OCI-LY1 (cell line): Measurements from ENCODE around the gene HOTAIR.

ENCODE experiments used
- H2AFZ ChIP-seq: fragments of 200-600 bp; sonication (generic), shearing (Covaris generic); 2 replicates; pipeline ENCODE4 v1.6.0; 2014; ENCODE audit warnings: antibody characterized with exemption, mild to moderate bottlenecking, low read length
- H3F3A ChIP-seq: fragments of 200-600 bp; sonication (generic), shearing (Covaris generic); 2 replicates; pipeline ENCODE4 v1.6.0; 2014; ENCODE audit warnings: mild to moderate bottlenecking, antibody characterized with exemption, low read length, moderate library complexity; ENCODE audit not compliant: insufficient read depth
- H3K27ac ChIP-seq: fragments of 200-600 bp; sonication (generic); 2 replicates; pipeline ENCODE4 v1.5.1; 2014; ENCODE audit warnings: low read length, mixed run types, mild to moderate bottlenecking, low read depth; ENCODE audit not compliant: poor library complexity, severe bottlenecking
- H3K27me3 ChIP-seq: fragments of 200-600 bp; sonication (generic); 2 replicates; pipeline ENCODE4 v1.6.0; 2014; ENCODE audit warnings: antibody characterized with exemption, mild to moderate bottlenecking, low read length, moderate library complexity; ENCODE audit not compliant: insufficient read depth
- H3K36me3 ChIP-seq: fragments of 200-600 bp; sonication (generic); 2 replicates; pipeline ENCODE4 v1.6.1; 2014; ENCODE audit warnings: mild to moderate bottlenecking, antibody characterized with exemption, low read length, moderate library complexity, mixed read lengths; ENCODE audit not compliant: insufficient read depth
- H3K4me1 ChIP-seq: fragments of 200-600 bp; sonication (generic); 2 replicates; pipeline ENCODE4 v1.5.1; 2014; ENCODE audit warnings: mild to moderate bottlenecking, low read length, moderate library complexity; ENCODE audit not compliant: insufficient read depth, severe bottlenecking
- H3K4me2 ChIP-seq: fragments of 200-600 bp; sonication (generic), shearing (Covaris generic); 2 replicates; pipeline ENCODE4 v1.6.1; 2014; ENCODE audit warnings: low read length
- H3K4me3 ChIP-seq: fragments of 200-600 bp; sonication (generic); 2 replicates; pipeline ENCODE4 v1.5.1; 2014; ENCODE audit warnings: low read length, low read depth, mild to moderate bottlenecking, mixed read lengths; ENCODE audit not compliant: poor library complexity, severe bottlenecking
- H3K79me2 ChIP-seq: fragments of 200-600 bp; shearing (Covaris generic); 2 replicates; pipeline ENCODE4 v1.6.1; 2016; ENCODE audit warnings: mixed run types, low read length, mixed read lengths; ENCODE audit not compliant: insufficient read depth
- H3K9ac ChIP-seq: fragments of 200-600 bp; sonication (generic), shearing (Covaris generic); 2 replicates; pipeline ENCODE4 v1.6.1; 2014; ENCODE audit warnings: mild to moderate bottlenecking, low read length, mixed read lengths
- H3K9me2 ChIP-seq: fragments of 200-600 bp; sonication (generic), shearing (Covaris generic); 2 replicates; pipeline ENCODE4 v1.6.1; 2014; ENCODE audit warnings: low read depth, mild to moderate bottlenecking, low read length, mixed read lengths
- H3K9me3 ChIP-seq: fragments of 200-600 bp; shearing (Covaris generic); 2 replicates; pipeline ENCODE4 v1.6.1; 2014; ENCODE audit warnings: low read length, mixed read lengths
- H4K20me1 ChIP-seq: fragments of 200-600 bp; sonication (generic), shearing (Covaris generic); 2 replicates; pipeline ENCODE4 v1.6.0; 2016; ENCODE audit warnings: mild to moderate bottlenecking, low read length; ENCODE audit not compliant: insufficient read depth
- CTCF ChIP-seq: fragments of 200-600 bp; sonication (generic), shearing (Covaris generic); IDR thresholded peaks from 2 replicates; pipeline ENCODE4 v1.5.1; 2017; ENCODE audit warnings: mild to moderate bottlenecking, antibody characterized with exemption, low read length, moderate library complexity, mixed read lengths
- EZH2 ChIP-seq: fragments of 200-600 bp; sonication (generic), shearing (Covaris generic); IDR thresholded peaks from 2 replicates; pipeline ENCODE4 v1.8.0; 2017; ENCODE audit warnings: borderline replicate concordance, mixed run types, mild to moderate bottlenecking, antibody characterized with exemption, low read length, moderate library complexity, mixed read lengths

HOTAIR gene

GRCh38 chr12:53988541-53989226 is 13.9 kb upstream of the HOTAIR start:
- no peak overlapping the region for H3K4me2 ChIP-seq
- peaks cover 7% of the 10 kb centered on the region for H3K4me1 ChIP-seq
- H3K36me3 ChIP-seq: no peaks in the 10 kb centered on the region
- no peaks in the 10 kb centered on the region for H3F3A ChIP-seq
- H2AFZ ChIP-seq: no peak overlapping the region
- H3K4me3 ChIP-seq: no peak overlapping the region
- no peaks in the 10 kb centered on the region for H4K20me1 ChIP-seq
- H3K27me3 ChIP-seq: peaks cover 6% of the 10 kb centered on the region; the same call in 1 of the 2 replicates
- H3K27ac ChIP-seq: no peak overlapping the region
- no peaks in the 10 kb centered on the region for H3K79me2 ChIP-seq
- H3K9me3 ChIP-seq: no peaks in the 10 kb centered on the region
- no peaks in the 10 kb centered on the region for H3K9me2 ChIP-seq
- TF ChIP-seq EZH2 (no peak), CTCF (no peak)
- no peak overlapping the region for H3K9ac ChIP-seq

DNA sequence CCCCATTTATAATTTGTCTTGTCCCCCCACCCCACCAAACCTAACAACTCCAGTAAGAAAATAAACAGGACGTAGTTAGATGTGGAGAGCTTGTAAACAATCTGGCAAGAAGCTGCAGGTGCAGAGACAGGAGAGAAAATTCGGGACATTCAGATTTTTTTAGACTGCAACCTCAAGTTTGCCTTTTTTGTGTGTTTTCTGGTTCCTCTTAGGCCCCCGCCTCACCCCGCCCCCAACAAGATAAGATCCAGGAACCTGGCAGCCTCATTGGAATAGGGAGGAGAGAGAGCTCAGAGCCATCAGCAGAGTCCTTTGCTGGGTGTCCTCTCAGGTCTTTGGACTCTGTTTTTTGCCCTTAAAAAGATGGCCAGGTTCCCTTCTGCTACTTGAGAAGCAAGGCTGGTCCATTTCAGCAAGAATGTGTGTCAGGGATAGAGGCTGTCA is 13.1 kb upstream of the HOTAIR start:
- no peak overlapping the region for H3K27ac ChIP-seq

GRCh38 chr12:53986686-53987483 is 12.1 kb upstream of the HOTAIR start:
- Histone ChIP-seq H3K4me3 (no peak overlapping the region), H3K4me1 (peaks cover 7% of the 10 kb centered on the region), H3K36me3 (no peaks in the 10 kb centered on the region), H3K79me2 (no peaks in the 10 kb centered on the region), H3K9me2 (no peaks in the 10 kb centered on the region), H3K9me3 (no peaks in the 10 kb centered on the region), H4K20me1 (no peaks in the 10 kb centered on the region), H3K4me2 (no peak overlapping the region), H3K27ac (no peak overlapping the region), H3F3A (no peaks in the 10 kb centered on the region), H3K27me3 (peaks cover 6% of the 10 kb centered on the region), H3K9ac (no peak overlapping the region), H2AFZ (no peak overlapping the region)
- TF ChIP-seq EZH2 (no peak), CTCF (no peak)

More for the DNA sequence above, 13.1 kb upstream of the HOTAIR start:
- no peak for TF ChIP-seq EZH2
- no peak for TF ChIP-seq CTCF
- Histone ChIP-seq H3K27me3 (peaks cover 6% of the 10 kb centered on the region), H3K4me3 (no peak overlapping the region), H3K9ac (no peak overlapping the region), H4K20me1 (no peaks in the 10 kb centered on the region), H2AFZ (no peak overlapping the region), H3K79me2 (no peaks in the 10 kb centered on the region), H3K9me2 (no peaks in the 10 kb centered on the region), H3K36me3 (no peaks in the 10 kb centered on the region), H3F3A (no peaks in the 10 kb centered on the region), H3K9me3 (no peaks in the 10 kb centered on the region), H3K4me2 (no peak overlapping the region), H3K4me1 (peaks cover 7% of the 10 kb centered on the region)
